ENCODE results near the gene MTM1. TPM values are rescaled to one million over a fixed set of nuclear protein-coding genes. Genes with fewer than 3 reads are reported as not detected.
A peak's percentile ranks its signal among the peaks of the same experiment; 100 is the strongest.

MTM1 gene
- total RNA-seq, 1 donor from 2014 or later: 11.0 TPM

DNA sequence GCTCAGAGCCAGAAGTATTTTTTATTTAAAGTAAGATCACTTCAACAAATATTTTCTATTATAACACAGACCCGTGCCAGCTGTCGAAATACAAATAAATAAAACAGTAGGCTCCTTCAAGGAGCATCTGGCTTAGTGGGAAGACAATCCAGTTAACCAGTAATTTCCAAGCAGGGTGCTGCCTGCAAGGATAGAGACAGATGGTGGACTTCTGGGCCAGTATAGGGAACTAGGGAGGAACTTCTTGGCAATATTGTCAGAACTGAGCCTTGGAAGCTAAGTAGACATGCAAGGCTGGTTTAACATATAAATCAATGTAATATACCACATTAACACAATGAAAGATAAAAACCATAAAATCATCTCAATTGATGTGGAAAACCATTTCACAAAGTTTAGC lies 107.8 kb downstream of the MTM1 start:
- Histone ChIP-seq H3K27ac (ENCODE audit: low read depth, low read length) (no peak overlapping the region), H3K27me3 (ENCODE audit: insufficient read depth, low read length) (no peaks in the 10 kb centered on the region), H4K20me1 (ENCODE audit: insufficient read depth, low read length) (no peaks in the 10 kb centered on the region), H3K4me3 (ENCODE audit: insufficient read depth, low read depth, low read length) (no peak overlapping the region), H3K9ac (ENCODE audit: low read length) (no peak overlapping the region), H3K79me2 (ENCODE audit: insufficient read depth, low read length) (no peaks in the 10 kb centered on the region), H3K4me1 (ENCODE audit: insufficient read depth, low read length) (no peaks in the 10 kb centered on the region), H3K4me2 (ENCODE audit: low read length) (no peak overlapping the region), H3K9me3 (ENCODE audit: insufficient read depth, low read depth, low read length) (no peaks in the 10 kb centered on the region), H2AFZ (ENCODE audit: low read depth, low read length) (no peak overlapping the region), H3K36me3 (ENCODE audit: insufficient read depth, low read length) (no peaks in the 10 kb centered on the region)
- Mint-ChIP-seq H3K4me3 (ENCODE audit: unreplicated experiment) (no peak overlapping the region), H3K36me3 (ENCODE audit: low read depth, unreplicated experiment) (peaks cover 1% of the 10 kb centered on the region), H3K27ac (ENCODE audit: unreplicated experiment) (no peak overlapping the region), H3K27me3 (ENCODE audit: low read depth, unreplicated experiment) (no peaks in the 10 kb centered on the region), H3K4me1 (ENCODE audit: low read depth, unreplicated experiment) (no peaks in the 10 kb centered on the region), H3K9me3 (ENCODE audit: unreplicated experiment) (no peaks in the 10 kb centered on the region)
- DNase-seq (ENCODE audit: low read depth): no peak
- TF ChIP-seq, protein P1, sequence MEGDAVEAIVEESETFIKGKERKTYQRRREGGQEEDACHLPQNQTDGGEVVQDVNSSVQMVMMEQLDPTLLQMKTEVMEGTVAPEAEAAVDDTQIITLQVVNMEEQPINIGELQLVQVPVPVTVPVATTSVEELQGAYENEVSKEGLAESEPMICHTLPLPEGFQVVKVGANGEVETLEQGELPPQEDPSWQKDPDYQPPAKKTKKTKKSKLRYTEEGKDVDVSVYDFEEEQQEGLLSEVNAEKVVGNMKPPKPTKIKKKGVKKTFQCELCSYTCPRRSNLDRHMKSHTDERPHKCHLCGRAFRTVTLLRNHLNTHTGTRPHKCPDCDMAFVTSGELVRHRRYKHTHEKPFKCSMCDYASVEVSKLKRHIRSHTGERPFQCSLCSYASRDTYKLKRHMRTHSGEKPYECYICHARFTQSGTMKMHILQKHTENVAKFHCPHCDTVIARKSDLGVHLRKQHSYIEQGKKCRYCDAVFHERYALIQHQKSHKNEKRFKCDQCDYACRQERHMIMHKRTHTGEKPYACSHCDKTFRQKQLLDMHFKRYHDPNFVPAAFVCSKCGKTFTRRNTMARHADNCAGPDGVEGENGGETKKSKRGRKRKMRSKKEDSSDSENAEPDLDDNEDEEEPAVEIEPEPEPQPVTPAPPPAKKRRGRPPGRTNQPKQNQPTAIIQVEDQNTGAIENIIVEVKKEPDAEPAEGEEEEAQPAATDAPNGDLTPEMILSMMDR (IDR thresholded peaks at IDR 0.05; ENCODE audit: insufficient read depth, low read depth, low read length): no peak
- TF ChIP-seq EZH2 (IDR thresholded peaks at IDR 0.05; ENCODE audit: insufficient read depth, low read length): no peak
- FAIRE-seq: no peak

DNA sequence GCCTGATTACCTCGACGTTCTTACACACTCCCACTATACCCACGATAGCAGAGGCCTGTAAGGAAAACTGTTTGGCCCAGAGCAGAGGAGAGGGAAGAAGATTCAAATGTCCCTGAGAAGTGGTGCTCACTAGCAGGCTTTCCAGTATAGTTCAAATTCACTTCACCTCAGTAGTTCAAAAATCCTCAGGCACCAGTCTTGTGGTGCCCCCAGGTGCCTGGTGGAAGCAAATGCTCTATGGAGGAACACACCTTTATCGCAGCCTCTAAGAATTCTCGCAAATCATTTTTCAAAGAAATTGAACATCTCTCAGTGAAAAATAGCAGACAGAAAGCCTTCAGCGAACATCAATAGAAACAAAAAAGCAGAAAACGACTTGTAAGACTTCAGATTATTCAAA lies 112.6 kb downstream of the MTM1 start:
- Histone ChIP-seq H3K9ac (ENCODE audit: low read length) (no peak overlapping the region), H3K36me3 (ENCODE audit: insufficient read depth, low read length) (no peaks in the 10 kb centered on the region), H3K27ac (ENCODE audit: low read depth, low read length) (no peak overlapping the region), H4K20me1 (ENCODE audit: insufficient read depth, low read length) (no peaks in the 10 kb centered on the region), H3K4me1 (ENCODE audit: insufficient read depth, low read length) (no peaks in the 10 kb centered on the region), H3K9me3 (ENCODE audit: insufficient read depth, low read depth, low read length) (no peaks in the 10 kb centered on the region), H3K79me2 (ENCODE audit: insufficient read depth, low read length) (no peaks in the 10 kb centered on the region), H3K4me2 (ENCODE audit: low read length) (no peak overlapping the region), H3K4me3 (ENCODE audit: insufficient read depth, low read depth, low read length) (no peak overlapping the region), H2AFZ (ENCODE audit: low read depth, low read length) (no peak overlapping the region), H3K27me3 (ENCODE audit: insufficient read depth, low read length) (no peaks in the 10 kb centered on the region)
- H3K27me3 Mint-ChIP-seq (ENCODE audit: low read depth, unreplicated experiment): no peaks in the 10 kb centered on the region
- H3K4me1 Mint-ChIP-seq (ENCODE audit: low read depth, unreplicated experiment): no peaks in the 10 kb centered on the region
- FAIRE-seq: peak; percentile 37
- TF ChIP-seq EZH2 (IDR thresholded peaks at IDR 0.05; ENCODE audit: insufficient read depth, low read length): no peak
- TF ChIP-seq, protein P1 (IDR thresholded peaks at IDR 0.05; ENCODE audit: insufficient read depth, low read depth, low read length): peak; percentile 22
- H3K4me3 Mint-ChIP-seq (ENCODE audit: unreplicated experiment): no peak overlapping the region
- DNase-seq (ENCODE audit: low read depth): no peak
- no peaks in the 10 kb centered on the region for H3K36me3 Mint-ChIP-seq (ENCODE audit: low read depth, unreplicated experiment)
- H3K9me3 Mint-ChIP-seq (ENCODE audit: unreplicated experiment): no peaks in the 10 kb centered on the region
- no peak overlapping the region for H3K27ac Mint-ChIP-seq (ENCODE audit: unreplicated experiment)

DNA sequence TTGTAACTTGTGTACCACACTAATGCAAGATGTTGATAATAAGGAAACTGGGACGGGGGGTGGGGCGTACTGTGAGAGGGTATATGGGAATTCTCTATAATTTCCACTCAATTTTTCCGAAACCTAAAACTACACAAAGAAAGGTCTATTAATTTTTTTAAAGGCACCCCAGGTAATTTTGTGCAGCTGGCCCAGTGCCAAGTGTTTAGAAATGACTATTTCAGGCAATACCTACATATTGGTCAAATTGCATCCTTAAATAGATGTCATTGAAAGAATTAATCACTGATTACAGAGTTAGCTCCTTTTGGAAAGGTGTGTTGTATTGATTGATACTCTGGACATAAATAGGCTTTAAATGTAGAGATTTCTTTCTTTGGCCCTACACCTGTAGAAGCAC lies 114.7 kb downstream of the MTM1 start:
- Mint-ChIP-seq H3K9me3 (ENCODE audit: unreplicated experiment) (no peaks in the 10 kb centered on the region), H3K36me3 (ENCODE audit: low read depth, unreplicated experiment) (no peaks in the 10 kb centered on the region), H3K4me1 (ENCODE audit: low read depth, unreplicated experiment) (peaks cover under 1% of the 10 kb centered on the region), H3K27me3 (ENCODE audit: low read depth, unreplicated experiment) (no peaks in the 10 kb centered on the region), H3K27ac (ENCODE audit: unreplicated experiment) (no peak overlapping the region), H3K4me3 (ENCODE audit: unreplicated experiment) (no peak overlapping the region)
- Histone ChIP-seq H3K79me2 (ENCODE audit: insufficient read depth, low read length) (no peaks in the 10 kb centered on the region), H3K9ac (ENCODE audit: low read length) (no peak overlapping the region), H3K36me3 (ENCODE audit: insufficient read depth, low read length) (no peaks in the 10 kb centered on the region), H3K4me3 (ENCODE audit: insufficient read depth, low read depth, low read length) (no peak overlapping the region), H3K4me2 (ENCODE audit: low read length) (no peak overlapping the region), H3K4me1 (ENCODE audit: insufficient read depth, low read length) (no peaks in the 10 kb centered on the region), H3K27me3 (ENCODE audit: insufficient read depth, low read length) (no peaks in the 10 kb centered on the region), H2AFZ (ENCODE audit: low read depth, low read length) (no peak overlapping the region), H3K27ac (ENCODE audit: low read depth, low read length) (no peak overlapping the region), H3K9me3 (ENCODE audit: insufficient read depth, low read depth, low read length) (no peaks in the 10 kb centered on the region), H4K20me1 (ENCODE audit: insufficient read depth, low read length) (no peaks in the 10 kb centered on the region)
- TF ChIP-seq, protein P1 (IDR thresholded peaks at IDR 0.05; ENCODE audit: insufficient read depth, low read depth, low read length): no peak
- TF ChIP-seq EZH2 (IDR thresholded peaks at IDR 0.05; ENCODE audit: insufficient read depth, low read length): no peak
- FAIRE-seq (no peak), DNase-seq (ENCODE audit: low read depth) (no peak)
